CD8-positive, alpha-beta memory T cell (primary cell): Measurements from ENCODE around the gene PDCD4. TPM values are rescaled to one million over a fixed set of nuclear protein-coding genes. Genes with fewer than 3 reads are reported as not detected.
"Not testable (repeated sequence)": the region's sequence is repeated elsewhere in the genome, so short reads cannot be mapped to it uniquely, and the experiment has no call there.

Experiments
- CTCF ChIA-PET: fragments of 350-600 bp; sonication (Branson Sonifier 250); formaldehyde crosslinking; loops from one replicate; lab custom pipeline; 2021; ENCODE audit warnings: antibody characterized with exemption; lab: Charles Lee
- POLR2A ChIA-PET: fragments of 350-600 bp; sonication (Branson Sonifier 250); formaldehyde crosslinking; loops from one replicate; lab custom pipeline; 2021; ENCODE audit warnings: antibody characterized with exemption; lab: Charles Lee
- DNase-seq, 5 donors: peaks; one replicate each; pipeline versions ENCODE4 v3.0.0 to v3.0.0-alpha.2; 2020 to 2022; ENCODE audit warnings: mixed read lengths in 1 of 5
- H3K27ac ChIP-seq: one replicate; pipeline ENCODE4 v1.7.0; 2013; ENCODE audit warnings: low read depth, mild to moderate bottlenecking, low read length, moderate library complexity
- H3K27me3 ChIP-seq: 2 replicates; pipeline ENCODE4 v1.7.0; 2013; ENCODE audit warnings: low read length, mild to moderate bottlenecking; ENCODE audit not compliant: insufficient read depth, poor library complexity, severe bottlenecking
- H3K36me3 ChIP-seq: 2 replicates; pipeline ENCODE4 v1.7.0; 2013; ENCODE audit warnings: mild to moderate bottlenecking, low read length, moderate library complexity; ENCODE audit not compliant: insufficient read depth
- H3K4me1 ChIP-seq: 2 replicates; pipeline ENCODE4 v1.7.0; 2013; ENCODE audit warnings: mild to moderate bottlenecking, low read length, moderate library complexity; ENCODE audit not compliant: insufficient read depth
- H3K4me3 ChIP-seq: 2 replicates; pipeline ENCODE4 v1.7.0; 2013; ENCODE audit warnings: mild to moderate bottlenecking, low read length
- H3K9me3 ChIP-seq: 2 replicates; pipeline ENCODE4 v1.7.0; 2013; ENCODE audit warnings: mild to moderate bottlenecking, low read length
- H3K27ac Mint-ChIP-seq, 8 donors: one replicate each; pipeline ENCODE4 v1.8.0; 2020 to 2021; ENCODE audit warnings: mixed read lengths in 8 of 8, mild to moderate bottlenecking in 6 of 8, inconsistent platforms in 3 of 8, moderate library complexity in 3 of 8
- H3K27me3 Mint-ChIP-seq, 2 donors: one replicate each; pipeline ENCODE4 v1.8.0; 2020 to 2021; ENCODE audit warnings: mixed read lengths in 2 of 2, mild to moderate bottlenecking in 1 of 2, moderate library complexity in 1 of 2
- H3K36me3 Mint-ChIP-seq, 3 donors: one replicate each; pipeline ENCODE4 v1.8.0; 2020 to 2021; ENCODE audit warnings: mixed read lengths in 3 of 3, inconsistent platforms in 1 of 3, mild to moderate bottlenecking in 1 of 3
- H3K4me1 Mint-ChIP-seq, 3 donors: one replicate each; pipeline ENCODE4 v1.8.0; 2020 to 2021; ENCODE audit warnings: mixed read lengths in 3 of 3, inconsistent platforms in 1 of 3, mild to moderate bottlenecking in 1 of 3
- H3K4me3 Mint-ChIP-seq, 7 donors: one replicate each; pipeline ENCODE4 v1.8.0; 2020 to 2021; ENCODE audit warnings: mixed read lengths in 7 of 7, mild to moderate bottlenecking in 6 of 7, moderate library complexity in 4 of 7, inconsistent platforms in 2 of 7
- H3K9me3 Mint-ChIP-seq, 5 donors: one replicate each; pipeline ENCODE4 v1.8.0; 2020 to 2022; ENCODE audit warnings: mixed read lengths in 5 of 5, mild to moderate bottlenecking in 3 of 5, moderate library complexity in 2 of 5, inconsistent platforms in 1 of 5
- polyA plus RNA-seq: library from polyadenylated mRNA; unstranded; fragments of 300-500 nt; fragmentation: Illumina TruSeq; gene quantifications from one replicate; pipeline ENCODE4 v1.2.3, GENCODE V29; 2021
- total RNA-seq, 2 experiments: library from RNA; stranded (reverse); gene quantifications; one replicate each; pipeline ENCODE4 v1.2.3, GENCODE V29; 2021

Gene PDCD4
- total and polyA plus RNA-seq, 3 experiments from 2014 or later = 88.4 to 540 (median 96.1) TPM

DNA sequence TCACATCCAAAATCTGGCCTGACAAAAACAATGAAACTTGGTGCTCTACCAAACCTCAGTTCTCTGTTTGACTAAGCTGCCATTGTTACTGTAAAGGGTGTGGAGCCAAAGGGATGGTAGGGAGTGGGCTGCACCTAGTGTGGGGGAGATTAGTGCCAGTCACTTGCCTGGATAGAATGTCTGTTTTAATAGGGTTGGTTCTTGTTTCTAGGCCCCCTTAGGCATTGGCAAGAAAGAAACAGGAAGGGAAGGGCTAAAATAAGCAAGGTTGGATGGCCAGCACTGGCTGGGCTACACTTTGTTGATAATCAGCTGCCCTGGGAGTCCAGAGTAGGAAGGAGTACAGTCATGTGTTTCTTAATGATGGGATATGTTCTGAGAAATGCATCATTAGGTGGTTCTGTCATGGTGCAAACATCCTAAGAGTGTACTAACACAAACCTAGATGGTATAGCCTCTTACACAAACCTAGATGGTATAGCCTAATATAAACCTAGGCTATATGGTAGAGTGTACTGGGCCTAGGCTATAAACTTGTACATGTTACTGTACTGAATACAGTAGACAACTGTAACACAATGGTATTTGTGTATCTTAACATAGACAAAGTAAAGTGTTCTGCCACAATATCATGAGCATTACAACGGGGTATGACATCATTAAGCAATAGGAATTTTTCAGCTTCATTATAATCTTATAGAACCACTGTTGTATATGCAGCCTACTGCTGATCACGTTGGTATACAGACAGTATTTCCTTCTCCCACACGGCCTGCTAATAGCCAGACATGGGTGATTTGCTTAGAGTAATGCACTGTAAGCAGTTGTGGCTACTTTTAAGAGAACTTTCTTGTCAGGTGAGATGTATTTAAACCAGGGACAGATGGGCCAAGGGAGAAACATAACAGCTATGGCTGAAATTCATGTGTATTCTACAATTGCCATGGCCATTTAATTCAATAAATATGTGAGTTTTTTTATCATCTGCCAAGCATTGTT lies 31.9 kb downstream of the PDCD4 start:
- peaks cover 28% of the 10 kb centered on the region for H3K36me3 ChIP-seq
- POLR2A ChIA-PET = interaction anchor here (1.6 to 2.0 kb wide), 2 partner anchors 14 to 15 kb away, joined by 4 to 6 read pairs; partner anchors contain the start of genes BBIP1 and SHOC2
- no peaks in the 10 kb centered on the region for H3K9me3 ChIP-seq
- Mint-ChIP-seq H3K4me1 (peaks cover 31 to 49% (median 38%) of the 10 kb centered on the region in 3 donors), H3K9me3 (no peaks in the 10 kb centered on the region), H3K4me3 (no peak overlapping the region), H3K27me3 (no peaks in the 10 kb centered on the region), H3K36me3 (peaks cover 0 to 66% (median 12%) of the 10 kb centered on the region in 3 donors), H3K27ac (peak overlapping the region in 7 of 8 donors; percentile 39 to 90 (median 64))
- peaks cover 12% of the 10 kb centered on the region for H3K4me1 ChIP-seq
- CTCF ChIA-PET = interaction anchor here (1.2 to 2.2 kb wide), 2 partner anchors 9 to 100 kb away, joined by 3 to 8 read pairs; no protein-coding TSS in a partner anchor
- H3K4me3 ChIP-seq = no peak overlapping the region
- DNase-seq = no peak
- no peak overlapping the region for H3K27ac ChIP-seq
- no peaks in the 10 kb centered on the region for H3K27me3 ChIP-seq

DNA sequence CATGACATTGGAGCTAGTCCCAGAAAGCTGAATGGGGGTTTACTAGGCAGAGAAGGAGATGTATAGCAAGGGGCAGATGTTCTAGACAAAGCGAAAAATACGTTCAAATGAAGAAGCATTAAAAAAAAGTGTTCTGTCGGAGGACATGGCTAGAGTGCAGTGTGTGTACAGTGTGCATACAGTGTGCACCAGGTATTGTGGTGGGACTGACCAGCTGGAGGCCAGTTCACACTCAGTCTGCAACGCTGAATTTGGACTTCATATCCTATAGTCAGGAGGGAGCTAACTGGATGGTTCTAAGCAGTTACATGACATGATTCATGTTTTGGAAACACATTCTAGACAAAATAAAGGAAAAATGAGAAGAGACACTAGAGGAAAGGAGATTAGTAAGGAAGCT lies 38.4 kb downstream of the PDCD4 start:
- peak overlapping the region in 2 of 7 donors; percentile 6 for H3K4me3 Mint-ChIP-seq
- peaks cover 0 to 35% (median 6%) of the 10 kb centered on the region in 3 donors for H3K36me3 Mint-ChIP-seq
- H3K27me3 Mint-ChIP-seq = no peaks in the 10 kb centered on the region
- no peak overlapping the region for H3K27ac ChIP-seq
- H3K4me3 ChIP-seq = no peak overlapping the region
- DNase-seq = no peak
- H3K36me3 ChIP-seq = no peaks in the 10 kb centered on the region
- no peaks in the 10 kb centered on the region for H3K9me3 Mint-ChIP-seq
- no peaks in the 10 kb centered on the region for H3K4me1 ChIP-seq
- peaks cover 23 to 47% (median 46%) of the 10 kb centered on the region in 3 donors for H3K4me1 Mint-ChIP-seq
- no peaks in the 10 kb centered on the region for H3K27me3 ChIP-seq
- POLR2A ChIA-PET = interaction anchor here (0.5 to 1.8 kb wide), 5 partner anchors 8 to 37 kb away, joined by 3 to 7 read pairs (median 3); partner anchors contain the start of genes BBIP1 and SHOC2
- no peaks in the 10 kb centered on the region for H3K9me3 ChIP-seq
- CTCF ChIA-PET = interaction anchor here (0.8 to 1.4 kb wide), 6 partner anchors 8 to 164 kb away, joined by 3 to 5 read pairs (median 4); no protein-coding TSS in a partner anchor
- peak overlapping the region in 3 of 8 donors; percentile 20 to 75 (median 54) for H3K27ac Mint-ChIP-seq

DNA sequence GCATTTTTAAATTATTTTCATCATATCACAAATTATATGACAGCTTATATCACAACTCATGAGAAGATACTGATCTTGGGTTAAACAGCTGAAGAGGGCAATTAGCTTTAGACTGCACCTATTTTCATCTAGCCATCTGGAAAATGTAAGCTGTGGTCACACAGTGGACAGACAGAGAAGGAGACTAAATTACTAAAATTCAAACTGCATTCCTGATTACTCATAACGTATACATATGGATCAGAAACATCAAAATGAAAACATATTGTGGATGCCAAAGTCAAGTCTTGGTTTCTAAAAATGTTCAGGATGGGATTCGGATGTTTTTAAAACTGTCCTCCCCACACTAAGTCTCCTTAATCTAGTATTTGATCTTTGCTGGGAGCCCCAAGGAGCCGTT lies 40.6 kb downstream of the PDCD4 start:
- Histone ChIP-seq H3K9me3 (no peaks in the 10 kb centered on the region), H3K27ac (no peak overlapping the region), H3K4me3 (no peak overlapping the region), H3K27me3 (no peaks in the 10 kb centered on the region), H3K4me1 (no peaks in the 10 kb centered on the region), H3K36me3 (no peaks in the 10 kb centered on the region)
- CTCF ChIA-PET = no interaction called here
- Mint-ChIP-seq H3K27me3 (no peaks in the 10 kb centered on the region), H3K4me3 (no peak overlapping the region), H3K9me3 (no peaks in the 10 kb centered on the region), H3K36me3 (peaks cover 0 to 44% (median 9%) of the 10 kb centered on the region in 3 donors), H3K4me1 (peaks cover 31 to 64% (median 54%) of the 10 kb centered on the region in 3 donors), H3K27ac (peak overlapping the region in 3 of 8 donors; percentile 11 to 66 (median 57))
- DNase-seq = no peak
- POLR2A ChIA-PET = interaction anchor here (0.7 to 0.9 kb wide), 3 partner anchors 41 to 99 kb away, joined by 3 to 7 read pairs (median 5); partner anchors contain the start of gene PDCD4

DNA sequence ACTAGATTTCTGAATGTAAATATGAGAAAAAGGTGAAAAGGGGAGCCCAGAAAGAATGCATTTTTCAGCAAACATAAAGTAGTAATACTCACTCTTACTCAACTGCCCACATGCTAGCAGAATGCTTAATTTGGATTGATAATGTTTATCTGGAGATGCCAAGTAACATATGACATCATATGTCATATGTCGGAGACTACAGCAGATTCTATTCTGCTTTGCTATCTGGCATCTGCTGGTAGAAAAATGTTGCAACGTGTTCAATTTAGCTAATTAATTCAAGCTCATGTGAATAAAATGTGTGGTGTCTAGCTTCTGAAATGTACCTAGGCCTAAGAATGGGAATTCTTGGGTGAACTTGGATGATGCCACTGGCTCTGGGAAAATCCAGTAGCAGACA lies 42.7 kb downstream of the PDCD4 start:
- Mint-ChIP-seq H3K9me3 (no peaks in the 10 kb centered on the region), H3K36me3 (peaks cover 0 to 48% (median 9%) of the 10 kb centered on the region in 3 donors), H3K4me1 (peaks cover 33 to 64% (median 50%) of the 10 kb centered on the region in 3 donors), H3K27me3 (no peaks in the 10 kb centered on the region), H3K4me3 (no peak overlapping the region), H3K27ac (peak overlapping the region in 2 of 8 donors; percentile 52 to 59)
- Histone ChIP-seq H3K4me1 (no peaks in the 10 kb centered on the region), H3K9me3 (no peaks in the 10 kb centered on the region), H3K27me3 (no peaks in the 10 kb centered on the region), H3K36me3 (no peaks in the 10 kb centered on the region), H3K4me3 (no peak overlapping the region), H3K27ac (no peak overlapping the region)
- no peak for DNase-seq
- POLR2A ChIA-PET = no interaction called here
- CTCF ChIA-PET = interaction anchor here (1.0 to 1.8 kb wide), 2 partner anchors 49 to 110 kb away, joined by 3 to 4 read pairs; no protein-coding TSS in a partner anchor

DNA sequence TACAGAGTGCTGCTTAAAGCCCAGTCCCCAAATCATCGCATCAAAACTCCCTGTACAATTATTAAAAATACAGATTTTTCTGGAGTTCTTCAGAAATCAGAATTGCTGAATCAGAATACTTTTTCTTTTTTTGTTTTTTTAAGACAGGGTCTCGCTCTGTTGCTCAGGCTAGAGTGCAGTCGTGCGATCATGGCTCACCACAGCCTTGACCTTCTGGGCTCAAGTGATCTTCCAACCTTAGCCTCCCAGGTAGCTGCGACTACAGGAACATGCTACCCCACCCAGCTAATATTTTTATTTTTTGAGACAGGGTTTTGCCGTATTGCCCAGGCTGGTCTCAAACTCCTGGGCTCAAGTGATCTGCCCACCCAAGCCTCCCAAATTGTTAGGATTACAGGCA lies 43.3 kb downstream of the PDCD4 start:
- no peaks in the 10 kb centered on the region for H3K9me3 Mint-ChIP-seq
- POLR2A ChIA-PET = no interaction called here
- no peaks in the 10 kb centered on the region for H3K4me1 ChIP-seq
- H3K27me3 ChIP-seq = no peaks in the 10 kb centered on the region
- peak overlapping the region in 2 of 8 donors; percentile 13 to 50 for H3K27ac Mint-ChIP-seq
- no peaks in the 10 kb centered on the region for H3K27me3 Mint-ChIP-seq
- no peak overlapping the region for H3K4me3 Mint-ChIP-seq
- H3K4me1 Mint-ChIP-seq = peaks cover 29 to 58% (median 44%) of the 10 kb centered on the region in 3 donors
- H3K36me3 ChIP-seq = no peaks in the 10 kb centered on the region
- CTCF ChIA-PET = interaction anchor here (1.0 kb wide), 1 partner anchor 50 kb away, joined by 3 read pairs; no protein-coding TSS in a partner anchor
- H3K36me3 Mint-ChIP-seq = peaks cover 0 to 46% (median 9%) of the 10 kb centered on the region in 3 donors
- no peaks in the 10 kb centered on the region for H3K9me3 ChIP-seq
- no peak for DNase-seq
- no peak overlapping the region for H3K27ac ChIP-seq
- H3K4me3 ChIP-seq = no peak overlapping the region

DNA sequence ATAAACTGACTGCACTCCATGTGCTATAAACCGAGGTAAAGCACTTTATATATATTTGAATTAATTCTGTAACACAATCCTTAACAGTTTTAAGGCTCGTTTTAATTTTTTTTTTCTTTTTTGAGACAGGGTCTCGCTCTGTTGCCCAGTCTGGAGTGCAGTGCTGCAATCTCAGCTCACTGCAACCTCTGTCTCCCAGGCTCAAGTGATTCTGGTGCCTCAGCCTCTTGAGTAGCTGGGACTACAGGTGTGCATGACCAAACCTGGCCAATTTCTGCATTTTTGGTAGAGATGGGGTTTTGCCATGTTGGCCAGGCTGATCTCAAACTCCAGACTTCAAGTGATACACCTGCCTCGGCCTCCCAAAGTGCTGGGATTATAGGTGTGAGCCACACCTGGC lies 43.9 kb downstream of the PDCD4 start:
- CTCF ChIA-PET, H3K4me1 ChIP-seq, H3K4me3 Mint-ChIP-seq, H3K36me3 ChIP-seq, H3K27ac ChIP-seq, H3K27me3 ChIP-seq, DNase-seq, H3K9me3 ChIP-seq, POLR2A ChIA-PET, H3K4me3 ChIP-seq, H3K27me3 Mint-ChIP-seq, H3K9me3 Mint-ChIP-seq: not testable (repeated sequence)
- H3K4me1 Mint-ChIP-seq = peaks cover 28 to 57% (median 44%) of the 10 kb centered on the region in 3 donors
- peak overlapping the region in 3 of 8 donors; percentile 13 to 100 (median 50) for H3K27ac Mint-ChIP-seq
- peaks cover 0 to 47% (median 8%) of the 10 kb centered on the region in 3 donors for H3K36me3 Mint-ChIP-seq

DNA sequence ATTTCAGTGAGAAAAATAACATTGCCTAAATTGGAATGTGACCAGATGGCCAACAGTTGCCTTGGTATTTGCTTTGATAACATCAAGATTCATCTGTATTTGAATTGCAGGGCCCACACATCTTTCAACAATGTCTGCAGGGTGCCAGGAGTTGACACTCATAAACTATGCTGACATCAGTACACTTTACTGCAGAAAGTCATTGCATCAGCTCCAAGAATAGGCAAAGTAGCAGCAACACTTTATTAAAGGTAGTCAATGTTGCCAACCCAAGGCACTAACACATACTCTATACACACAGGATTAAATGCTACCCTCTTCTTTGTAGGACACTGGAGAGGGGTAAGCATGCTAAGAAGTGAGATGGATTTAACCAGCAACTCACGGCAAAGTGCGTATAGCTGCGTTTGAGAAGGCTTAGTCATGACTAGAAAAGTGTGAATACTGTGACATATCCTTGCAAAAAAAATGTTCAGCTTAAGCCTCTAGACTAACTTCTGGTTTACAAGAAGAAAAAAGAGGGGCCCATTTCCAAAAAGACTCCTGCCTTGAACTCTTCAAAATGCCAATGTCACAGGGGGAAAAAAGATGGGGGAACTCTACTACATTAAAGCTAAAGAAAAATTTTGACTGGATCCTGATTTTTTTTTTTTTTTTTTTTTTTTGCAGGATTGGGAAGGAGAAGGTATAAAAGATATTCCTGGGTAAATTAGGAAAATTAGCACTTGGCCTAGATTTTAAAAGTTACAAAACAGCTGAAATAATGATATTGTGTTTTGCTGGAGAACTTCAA lies 45.0 kb downstream of the PDCD4 start:
- H3K36me3 Mint-ChIP-seq = peaks cover 0 to 43% (median 5%) of the 10 kb centered on the region in 3 donors
- Histone ChIP-seq H3K27me3 (no peaks in the 10 kb centered on the region), H3K4me1 (peaks cover 10% of the 10 kb centered on the region), H3K9me3 (no peaks in the 10 kb centered on the region), H3K27ac (no peak overlapping the region), H3K36me3 (no peaks in the 10 kb centered on the region), H3K4me3 (no peak overlapping the region)
- H3K27ac Mint-ChIP-seq = peak overlapping the region; percentile 31 to 100 (median 84)
- no peaks in the 10 kb centered on the region for H3K9me3 Mint-ChIP-seq
- peaks cover 32 to 61% (median 49%) of the 10 kb centered on the region in 3 donors for H3K4me1 Mint-ChIP-seq
- H3K27me3 Mint-ChIP-seq = no peaks in the 10 kb centered on the region
- DNase-seq = no peak
- ChIA-PET POLR2A (interaction anchor here (1.1 to 2.4 kb wide), 2 partner anchors 14 to 403 kb away, joined by 3 to 6 read pairs; no protein-coding TSS in a partner anchor), CTCF (interaction anchor here (1.4 to 2.7 kb wide), 3 partner anchors 19 to 113 kb away, joined by 5 to 14 read pairs (median 10); no protein-coding TSS in a partner anchor)
- H3K4me3 Mint-ChIP-seq = peak overlapping the region in 4 of 7 donors; percentile 96 to 99 (median 98)
